ENCODE data around the gene HNRNPUL2.
"Not testable (repeated sequence)": the region's sequence is repeated elsewhere in the genome, so short reads cannot be mapped to it uniquely, and the experiment has no call there.

The HNRNPUL2 gene

DNA sequence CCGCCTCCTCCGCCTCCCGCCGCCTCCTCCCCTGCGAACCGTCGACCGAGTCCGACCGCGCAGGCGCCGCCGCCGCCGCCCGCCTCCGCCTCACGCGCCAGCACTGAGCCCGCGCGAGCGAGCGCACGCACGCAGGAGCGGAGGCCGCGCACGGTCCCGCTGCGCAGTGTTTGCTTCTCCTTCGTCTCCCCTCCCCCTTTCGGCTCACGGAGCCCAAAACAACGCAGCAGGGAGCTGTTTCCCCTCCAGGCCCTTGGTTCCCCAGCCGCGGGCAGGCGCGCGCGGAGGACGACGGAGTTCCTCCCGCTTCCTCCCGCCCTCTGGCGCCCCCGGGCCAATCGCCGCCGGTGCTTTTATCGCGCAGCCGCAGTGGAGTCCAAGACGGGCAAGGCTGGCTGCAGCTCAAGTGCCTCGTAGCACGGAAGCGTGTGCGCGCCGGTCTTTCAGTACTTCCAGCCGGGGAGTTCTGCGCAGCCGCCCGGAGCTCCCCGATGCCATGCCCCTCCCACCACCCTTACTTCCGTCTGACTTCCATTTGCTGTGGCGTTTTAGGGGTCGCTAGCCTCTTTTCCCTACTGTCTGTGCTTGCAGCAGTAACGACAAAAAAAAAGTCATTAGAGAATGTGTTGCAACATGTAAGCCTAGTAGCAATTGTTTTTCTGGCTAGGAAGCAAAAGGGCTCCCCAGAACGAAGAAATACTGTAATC is at the start of gene HNRNPUL2:
Gene HNRNPUL2, minus strand, starts transcription at position 293 of the 707 bp plus-strand sequence. CDS start 301 bp downstream, outside the sequence.
- DNase-seq (ENCODE audit: extremely low read depth, low read depth): peak; percentile 96
- H3K4me3 ChIP-seq (replicated peaks; ENCODE audit: low read depth, low read length): peak within 1 kb of the TSS; percentile 99
- TF ChIP-seq, protein P1, sequence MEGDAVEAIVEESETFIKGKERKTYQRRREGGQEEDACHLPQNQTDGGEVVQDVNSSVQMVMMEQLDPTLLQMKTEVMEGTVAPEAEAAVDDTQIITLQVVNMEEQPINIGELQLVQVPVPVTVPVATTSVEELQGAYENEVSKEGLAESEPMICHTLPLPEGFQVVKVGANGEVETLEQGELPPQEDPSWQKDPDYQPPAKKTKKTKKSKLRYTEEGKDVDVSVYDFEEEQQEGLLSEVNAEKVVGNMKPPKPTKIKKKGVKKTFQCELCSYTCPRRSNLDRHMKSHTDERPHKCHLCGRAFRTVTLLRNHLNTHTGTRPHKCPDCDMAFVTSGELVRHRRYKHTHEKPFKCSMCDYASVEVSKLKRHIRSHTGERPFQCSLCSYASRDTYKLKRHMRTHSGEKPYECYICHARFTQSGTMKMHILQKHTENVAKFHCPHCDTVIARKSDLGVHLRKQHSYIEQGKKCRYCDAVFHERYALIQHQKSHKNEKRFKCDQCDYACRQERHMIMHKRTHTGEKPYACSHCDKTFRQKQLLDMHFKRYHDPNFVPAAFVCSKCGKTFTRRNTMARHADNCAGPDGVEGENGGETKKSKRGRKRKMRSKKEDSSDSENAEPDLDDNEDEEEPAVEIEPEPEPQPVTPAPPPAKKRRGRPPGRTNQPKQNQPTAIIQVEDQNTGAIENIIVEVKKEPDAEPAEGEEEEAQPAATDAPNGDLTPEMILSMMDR (IDR thresholded peaks at IDR 0.05; ENCODE audit: low read depth, low read length, missing control alignments): no peak

DNA sequence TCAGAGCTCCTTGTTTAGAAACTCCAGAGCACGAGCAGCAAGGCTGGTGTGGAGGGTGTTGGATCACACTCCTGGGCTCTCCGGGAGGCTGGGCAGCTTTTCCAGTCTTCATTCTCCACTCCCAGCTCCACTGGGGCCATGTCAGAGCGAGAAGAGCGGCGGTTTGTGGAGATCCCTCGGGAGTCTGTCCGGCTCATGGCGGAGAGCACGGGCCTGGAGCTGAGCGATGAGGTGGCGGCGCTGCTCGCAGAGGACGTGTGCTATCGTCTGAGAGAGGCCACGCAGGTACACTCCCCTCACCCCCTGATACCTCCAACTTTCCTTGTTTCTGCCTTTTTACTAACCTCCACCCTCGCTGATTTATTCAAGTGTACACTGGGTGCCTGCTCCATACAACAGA is 48.4 kb upstream of the HNRNPUL2 start:
- TF ChIP-seq, protein P1 (IDR thresholded peaks at IDR 0.05; ENCODE audit: low read depth, low read length, missing control alignments): no peak
- DNase-seq (ENCODE audit: extremely low read depth, low read depth): no peak

GRCh38 chr11:62774407-62774806 is 47.1 kb upstream of the HNRNPUL2 start:
- no peak overlapping the region for H3K4me3 ChIP-seq (replicated peaks; ENCODE audit: low read depth, low read length)
- TF ChIP-seq, protein P1 (IDR thresholded peaks at IDR 0.05; ENCODE audit: low read depth, low read length, missing control alignments): no peak
- DNase-seq (ENCODE audit: extremely low read depth, low read depth): no peak

More for the DNA sequence above, 48.4 kb upstream of the HNRNPUL2 start:
- no peak overlapping the region for H3K4me3 ChIP-seq (replicated peaks; ENCODE audit: low read depth, low read length)

DNA sequence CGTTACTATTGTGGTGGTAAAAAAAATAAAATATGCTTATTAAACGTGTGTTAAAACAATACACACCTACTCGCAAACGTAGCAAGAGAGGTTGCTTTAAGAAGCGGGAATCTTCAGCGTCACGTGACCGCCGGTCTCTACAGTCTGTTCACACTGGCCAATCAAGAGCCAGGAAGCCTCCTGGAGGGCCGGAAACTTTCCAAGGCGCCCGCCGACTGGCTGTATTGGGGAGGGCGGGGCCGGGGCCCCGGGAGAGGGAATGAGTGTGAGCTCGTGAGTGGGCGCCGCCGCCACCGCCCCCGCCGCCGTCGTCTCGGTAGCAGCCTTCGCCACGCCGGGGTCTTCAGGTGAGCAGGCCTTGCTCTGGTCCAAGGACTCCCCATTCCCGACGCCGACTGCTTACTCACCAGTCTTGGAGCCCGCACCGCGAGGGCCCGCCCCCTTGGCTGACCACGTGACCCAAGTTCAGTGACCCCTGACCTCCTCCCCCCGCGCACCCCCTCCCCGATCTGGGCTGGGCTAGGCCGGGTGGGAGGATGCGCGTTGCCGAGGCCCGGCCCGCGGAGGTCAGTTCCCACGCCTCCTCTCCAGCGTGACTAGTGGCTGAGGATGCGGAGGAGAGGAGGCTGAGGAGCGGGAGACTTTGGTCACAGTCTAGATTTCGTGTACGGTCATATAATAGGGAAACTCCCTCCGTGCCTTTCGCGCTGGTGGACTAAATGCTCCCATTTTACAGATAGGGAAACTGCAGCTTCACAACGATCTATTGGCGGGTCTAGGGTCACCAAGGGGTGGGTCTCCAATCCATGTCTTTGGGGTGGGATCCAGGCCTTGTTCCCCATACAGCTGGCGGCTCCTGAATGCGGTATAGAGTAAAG is 44.1 kb upstream of the HNRNPUL2 start, which contains the start of gene TAF6L:
Gene TAF6L, plus strand, starts transcription at position 253 of the 878 bp plus-strand sequence. CDS start 4,388 bp downstream, outside the sequence.
- TF ChIP-seq, protein P1 (IDR thresholded peaks at IDR 0.05; ENCODE audit: low read depth, low read length, missing control alignments): no peak
- H3K4me3 ChIP-seq (replicated peaks; ENCODE audit: low read depth, low read length): peak within 1 kb of the TSS; percentile 58
- peak; percentile 81 for DNase-seq (ENCODE audit: extremely low read depth, low read depth)

DNA sequence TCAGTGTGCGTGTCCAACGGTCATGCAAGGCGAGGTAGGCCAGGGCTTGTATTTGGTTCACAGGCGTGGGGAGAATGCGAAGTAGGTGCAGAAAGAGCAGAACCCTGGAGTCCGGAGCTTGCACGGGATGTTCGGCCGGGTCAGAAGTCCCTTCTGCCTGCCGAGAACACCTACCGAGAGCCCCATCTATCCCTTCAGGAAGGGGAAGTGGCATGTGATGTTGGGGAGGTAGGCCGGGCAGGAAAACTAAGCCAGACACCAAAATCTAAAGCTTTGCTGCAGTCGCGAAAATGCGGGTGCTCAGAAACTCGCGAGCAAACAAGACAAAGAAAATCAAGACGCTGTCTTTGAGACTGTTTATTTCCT is 43.5 kb upstream of the HNRNPUL2 start:
- TF ChIP-seq, protein P1 (IDR thresholded peaks at IDR 0.05; ENCODE audit: low read depth, low read length, missing control alignments): no peak
- H3K4me3 ChIP-seq (replicated peaks; ENCODE audit: low read depth, low read length): peak overlapping the region; percentile 58
- no peak for DNase-seq (ENCODE audit: extremely low read depth, low read depth)

DNA sequence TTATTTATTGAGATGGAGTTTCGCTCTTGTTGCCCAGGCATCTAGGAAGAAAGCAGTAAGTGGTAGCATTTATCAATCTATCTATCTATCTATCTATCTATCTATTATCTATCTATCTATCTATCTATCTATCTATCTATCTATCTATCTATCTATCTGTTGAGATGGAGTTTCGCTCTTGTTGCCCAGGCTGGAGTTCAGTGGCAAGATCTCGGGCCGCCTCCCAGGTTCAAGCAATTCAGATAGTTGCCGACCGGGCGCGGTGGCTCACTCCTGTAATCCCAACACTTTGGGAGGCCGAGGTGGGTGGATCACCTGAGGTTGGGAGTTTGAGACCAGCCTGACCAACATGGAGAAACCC is 33.6 kb upstream of the HNRNPUL2 start:
- not testable (repeated sequence) for DNase-seq (ENCODE audit: extremely low read depth, low read depth)
- H3K4me3 ChIP-seq (replicated peaks; ENCODE audit: low read depth, low read length): 0 out of 2 replicates have a peak overlapping the region, but pooled peaks have one; percentile 11

Measured in HFF-Myc (cell line).